GM19025 (cell line): ENCODE results near the gene ARHGAP9.
"Not testable (repeated sequence)": the region's sequence is repeated elsewhere in the genome, so short reads cannot be mapped to it uniquely, and the experiment has no call there.

Source experiments
- ATAC-seq: cut with Tn5 transposase; IDR thresholded peaks from one replicate; pipeline ENCODE4 v1.9.1; 2021; ENCODE audit warnings: mild to moderate bottlenecking, low read depth, moderate library complexity; ENCODE audit not compliant: unreplicated experiment

The ARHGAP9 gene

DNA sequence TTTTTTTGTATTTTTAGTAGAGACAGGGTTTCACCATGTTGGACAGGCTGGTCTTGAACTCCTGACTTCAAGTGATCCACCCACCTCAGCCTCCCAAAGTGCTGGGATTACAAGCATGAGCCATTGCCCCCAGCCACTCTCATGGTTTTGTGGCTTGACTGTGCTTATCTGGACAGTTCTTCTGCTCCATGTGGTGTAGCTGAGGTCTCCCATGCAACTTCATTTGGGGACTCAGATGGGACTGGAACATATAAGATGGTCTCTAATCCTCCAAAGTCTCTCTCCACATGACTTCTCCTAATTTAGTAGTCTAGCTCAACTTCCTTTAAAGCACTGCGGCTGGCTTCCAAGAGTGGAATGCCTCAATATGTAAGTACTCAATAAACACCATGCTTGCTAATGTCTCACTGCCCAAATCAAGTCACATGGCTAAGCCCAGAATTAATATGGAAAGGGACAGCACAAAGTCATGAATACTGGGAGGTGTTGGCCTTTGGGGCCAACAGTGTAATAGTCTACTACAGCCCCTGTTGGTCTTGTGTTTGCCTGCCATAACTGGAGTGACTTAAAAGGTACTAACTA is 37.7 kb downstream of the ARHGAP9 start:
- no peak for ATAC-seq

DNA sequence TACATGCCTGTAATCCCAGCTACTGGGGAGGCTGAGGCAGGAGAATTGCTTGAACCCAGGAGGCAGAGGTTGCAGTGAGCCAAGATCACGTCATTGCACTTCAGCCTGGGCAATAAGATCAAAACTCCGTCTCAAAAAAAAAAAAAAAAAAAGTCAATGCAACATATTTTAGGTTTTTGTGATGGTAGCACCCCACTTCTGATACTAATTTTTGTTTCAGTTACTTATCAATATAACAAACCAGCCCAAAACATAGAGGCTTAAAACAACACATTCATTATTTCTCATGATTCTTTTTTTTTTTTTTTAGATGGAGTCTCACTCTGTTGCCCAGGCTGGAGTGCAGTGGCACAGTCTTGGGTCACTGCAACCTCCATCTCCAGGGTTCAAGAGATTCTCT is 38.3 kb downstream of the ARHGAP9 start:
- ATAC-seq: not testable (repeated sequence)

DNA sequence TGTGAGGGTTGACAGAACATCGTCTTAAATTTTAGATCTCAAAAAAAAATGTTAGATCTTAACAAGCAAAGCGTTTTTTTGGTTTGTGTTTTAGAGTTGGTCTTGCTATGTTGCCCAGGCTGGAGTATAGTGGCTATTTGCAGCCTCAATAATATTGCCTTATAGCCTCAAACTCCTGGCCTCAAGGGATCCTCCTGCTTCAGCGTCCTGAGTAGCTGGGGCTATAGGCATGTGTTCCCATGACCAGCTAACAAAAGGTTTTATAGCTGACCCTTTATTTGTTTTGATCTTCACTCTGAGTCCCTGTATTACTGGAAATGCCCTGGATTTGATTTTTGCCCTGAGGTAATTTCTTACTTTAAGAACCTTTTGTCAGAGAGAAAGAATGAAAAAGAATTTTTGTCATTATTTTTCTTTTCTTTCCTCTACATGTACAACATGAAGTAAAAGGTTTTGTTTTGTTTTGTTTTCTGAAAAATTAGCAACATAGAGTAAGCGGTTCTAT is 39.9 kb downstream of the ARHGAP9 start:
- no peak for ATAC-seq

DNA sequence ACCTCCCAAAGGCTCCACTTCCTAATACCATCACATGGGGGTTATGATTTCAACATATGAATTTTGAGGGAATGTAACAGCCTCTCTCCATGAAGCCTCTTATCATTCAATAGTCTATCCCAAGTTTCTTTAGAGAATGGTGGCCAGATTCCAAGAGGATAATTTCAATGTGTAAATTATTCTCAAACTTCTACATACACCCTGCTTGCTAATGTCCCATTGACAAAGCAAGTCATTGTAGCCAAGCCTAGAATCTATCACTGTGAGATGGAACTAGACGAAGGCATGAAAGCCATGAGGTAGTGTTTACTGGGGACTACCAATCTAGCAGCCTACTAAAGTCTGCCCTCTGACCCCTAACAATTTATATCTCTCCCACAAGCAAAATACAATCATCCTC is 41.3 kb downstream of the ARHGAP9 start:
- ATAC-seq: no peak

DNA sequence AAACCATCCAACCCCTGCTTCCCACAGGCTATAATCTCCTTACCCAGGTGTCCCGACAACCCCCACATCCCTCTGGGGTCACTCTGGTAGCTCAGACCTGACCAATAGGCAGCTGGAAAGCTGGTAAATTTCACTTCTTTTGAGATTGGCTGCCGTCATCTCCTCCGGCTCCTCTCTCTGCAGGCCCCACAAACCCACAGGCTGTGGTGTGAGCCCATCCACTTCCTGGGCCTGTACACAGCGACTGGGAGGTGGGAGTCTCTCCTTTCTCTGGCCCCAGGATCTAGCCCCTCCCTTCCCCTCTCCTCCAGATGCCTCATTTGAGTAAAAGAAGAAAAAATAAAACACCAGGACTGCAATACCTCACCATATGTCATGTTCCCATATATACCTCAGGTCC is 44.4 kb downstream of the ARHGAP9 start:
- no peak for ATAC-seq

DNA sequence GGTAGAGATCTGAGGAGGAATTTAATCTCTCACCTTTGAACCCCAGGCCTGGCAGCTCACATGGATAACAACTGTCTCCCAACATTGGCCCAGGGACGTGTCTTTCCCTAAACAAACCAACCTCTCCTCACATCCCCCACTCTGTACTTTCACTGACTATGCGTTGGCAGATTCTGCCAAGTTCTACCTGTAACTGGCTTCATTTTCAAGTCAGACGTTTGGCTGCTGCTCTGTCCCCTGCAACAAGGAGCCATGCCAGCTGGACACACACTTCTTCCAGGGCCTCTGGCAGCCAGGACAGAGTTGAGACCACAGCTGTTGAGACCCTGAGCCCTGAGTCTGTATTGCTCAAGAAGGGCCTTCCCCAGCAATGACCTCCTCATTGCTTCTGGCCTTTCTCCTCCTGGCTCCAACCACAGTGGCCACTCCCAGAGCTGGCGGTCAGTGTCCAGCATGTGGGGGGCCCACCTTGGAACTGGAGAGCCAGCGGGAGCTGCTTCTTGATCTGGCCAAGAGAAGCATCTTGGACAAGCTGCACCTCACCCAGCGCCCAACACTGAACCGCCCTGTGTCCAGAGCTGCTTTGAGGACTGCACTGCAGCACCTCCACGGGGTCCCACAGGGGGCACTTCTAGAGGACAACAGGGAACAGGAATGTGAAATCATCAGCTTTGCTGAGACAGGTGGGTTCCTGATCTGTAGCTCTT is 45.0 kb downstream of the ARHGAP9 start, which contains the start of gene INHBC:
Gene INHBC, plus strand, starts transcription at position 268 of the 707 bp plus-strand sequence. Its CDS starts 103 bp downstream, at position 371.
- ATAC-seq: no peak

DNA sequence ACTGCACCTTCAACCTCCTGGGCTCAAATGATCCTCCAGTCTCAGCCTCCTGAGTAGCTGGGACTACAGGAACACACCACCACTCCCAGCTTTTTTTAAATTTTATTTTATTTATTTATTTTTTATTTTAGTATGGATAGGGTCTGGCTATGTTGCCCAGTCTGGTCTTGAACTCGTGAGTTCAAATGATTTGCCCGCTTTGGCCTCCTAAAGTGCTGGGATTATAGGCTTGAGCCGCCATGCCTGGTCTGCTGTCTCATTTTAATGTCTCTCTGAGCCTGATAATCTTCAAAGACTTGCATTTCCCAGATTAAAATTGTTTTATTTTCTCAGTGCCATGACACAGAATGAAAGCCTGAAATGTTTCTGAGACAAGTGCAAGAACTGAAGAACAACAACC is 46.3 kb downstream of the ARHGAP9 start:
- no peak for ATAC-seq

DNA sequence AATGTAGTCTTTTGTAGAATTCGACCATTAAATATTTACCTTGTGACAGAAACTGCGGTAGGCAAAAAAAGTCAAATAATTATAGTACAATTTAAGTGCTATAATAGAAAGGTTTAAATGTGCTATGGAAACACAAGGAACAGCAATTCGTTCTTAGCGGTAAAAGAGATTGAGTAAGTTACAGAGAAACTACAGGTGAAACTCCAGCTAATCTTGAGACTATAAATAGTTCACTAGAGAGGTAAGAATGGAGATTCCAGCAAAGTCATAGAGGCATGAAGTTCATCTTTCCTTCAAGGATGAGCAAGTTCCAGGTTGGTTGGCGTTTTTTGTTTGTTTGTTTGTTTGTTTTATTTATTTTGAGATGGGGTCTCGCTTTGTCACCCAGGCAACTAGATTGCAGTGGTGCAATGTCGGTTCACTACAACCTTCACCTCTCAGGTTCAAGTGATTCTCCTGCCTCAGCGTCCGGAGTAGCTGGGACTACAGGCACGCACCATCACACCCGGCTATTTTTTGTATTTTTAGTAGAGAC is 47.9 kb downstream of the ARHGAP9 start:
- ATAC-seq: no peak

DNA sequence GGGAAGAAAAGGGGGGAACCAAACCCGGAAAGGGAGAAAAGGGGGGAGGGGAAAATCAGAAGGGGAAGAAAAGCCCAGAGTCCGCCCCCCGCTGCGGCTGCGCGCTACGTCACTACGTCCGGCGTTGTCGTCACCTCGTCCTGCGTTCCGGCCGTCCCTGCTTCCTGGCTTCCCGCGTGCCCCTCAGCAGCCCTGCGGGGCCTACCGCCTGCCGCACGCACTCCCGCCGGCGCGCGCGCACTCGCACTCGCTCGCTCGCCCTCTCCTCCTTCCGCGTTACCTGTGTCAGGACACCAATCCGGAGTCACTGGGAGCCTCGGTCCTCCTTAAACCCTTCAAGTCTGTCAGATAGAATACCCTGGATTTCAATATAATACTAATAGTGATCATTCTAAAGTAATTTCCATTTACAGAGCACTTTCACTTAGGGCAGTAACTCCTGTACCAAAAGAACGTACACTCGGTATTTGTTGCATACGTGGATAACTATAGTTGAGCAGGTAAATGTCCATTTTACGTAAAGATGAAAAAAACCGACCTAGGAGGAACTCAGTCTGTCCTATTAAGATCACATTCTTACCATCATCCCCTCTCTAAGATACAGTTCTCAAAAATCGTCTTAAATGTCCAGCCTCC is 48.6 kb downstream of the ARHGAP9 start, which contains the start of gene R3HDM2:
Gene R3HDM2, minus strand, starts transcription at position 113 of the 636 bp plus-strand sequence. CDS start 120,615 bp downstream, outside the sequence.
- ATAC-seq: peak; percentile 94

DNA sequence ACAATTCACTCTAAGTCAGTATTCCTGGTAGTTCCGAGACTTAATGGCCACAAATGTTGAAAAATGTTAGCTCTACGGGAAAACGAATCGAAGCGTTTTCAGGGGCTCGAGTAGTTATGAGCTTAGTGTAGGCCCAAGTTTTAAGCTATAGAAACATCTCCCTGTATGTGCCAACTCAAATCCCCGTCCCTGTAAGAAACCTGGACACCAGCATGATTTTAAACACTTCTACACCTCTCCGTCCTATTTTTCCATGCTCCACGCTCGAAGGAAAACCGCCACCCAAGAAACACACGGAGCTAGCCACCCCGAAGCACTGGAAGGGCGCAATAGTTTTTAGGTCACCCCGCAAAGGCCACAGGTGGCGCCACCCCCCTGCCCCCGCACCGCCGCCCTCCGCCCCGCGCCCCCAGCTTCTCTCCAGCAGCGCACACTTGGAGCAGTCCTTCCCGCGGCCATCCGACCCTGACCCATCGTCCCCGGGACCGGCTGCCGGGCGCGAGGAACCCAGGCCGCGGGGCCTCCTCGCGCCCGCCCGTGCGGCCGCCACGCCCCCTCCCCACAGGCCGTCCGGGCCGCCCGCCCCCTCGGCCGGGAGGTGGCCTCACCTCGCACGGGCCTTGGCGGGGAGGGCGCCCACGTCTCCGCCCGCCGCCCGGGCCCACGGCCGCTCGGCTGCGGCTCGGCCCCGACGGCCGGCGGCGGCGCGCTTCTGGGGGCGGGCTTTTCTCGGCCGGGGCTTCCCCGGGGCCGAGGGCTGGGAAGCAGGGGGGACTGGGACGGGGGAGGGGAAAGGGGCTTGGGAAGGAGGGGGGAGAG is 49.3 kb downstream of the ARHGAP9 start:
- ATAC-seq: peak; percentile 50

DNA sequence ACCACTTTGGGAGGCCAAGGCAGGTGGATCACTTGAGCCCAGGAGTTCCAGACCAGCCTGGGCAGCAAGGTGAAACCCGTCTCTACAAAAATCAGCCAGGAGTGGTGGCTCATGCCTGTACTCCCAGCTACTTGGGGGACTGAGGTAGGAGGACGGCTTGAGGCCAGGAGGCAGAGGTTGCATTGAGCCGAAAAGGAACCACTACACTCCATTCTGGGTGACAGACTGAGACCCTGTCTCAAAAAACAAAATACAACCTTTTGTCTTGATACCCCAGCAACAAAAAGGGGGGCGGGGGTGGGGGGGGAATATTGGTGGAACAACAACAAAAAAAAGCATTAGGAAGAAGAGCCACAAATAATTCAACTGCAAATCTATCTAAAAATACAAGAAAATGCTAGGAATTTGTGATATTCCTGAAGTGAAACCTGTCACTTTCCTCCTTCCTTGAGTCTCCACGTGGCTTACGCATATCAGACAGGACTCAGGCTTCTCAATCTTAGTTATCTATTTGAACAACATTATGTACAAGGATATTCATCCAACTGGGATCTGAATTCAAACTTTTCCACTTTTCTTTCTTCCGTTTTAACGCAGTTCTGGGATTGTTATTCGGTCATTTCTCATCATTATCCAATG is 50.1 kb downstream of the ARHGAP9 start:
- no peak for ATAC-seq

DNA sequence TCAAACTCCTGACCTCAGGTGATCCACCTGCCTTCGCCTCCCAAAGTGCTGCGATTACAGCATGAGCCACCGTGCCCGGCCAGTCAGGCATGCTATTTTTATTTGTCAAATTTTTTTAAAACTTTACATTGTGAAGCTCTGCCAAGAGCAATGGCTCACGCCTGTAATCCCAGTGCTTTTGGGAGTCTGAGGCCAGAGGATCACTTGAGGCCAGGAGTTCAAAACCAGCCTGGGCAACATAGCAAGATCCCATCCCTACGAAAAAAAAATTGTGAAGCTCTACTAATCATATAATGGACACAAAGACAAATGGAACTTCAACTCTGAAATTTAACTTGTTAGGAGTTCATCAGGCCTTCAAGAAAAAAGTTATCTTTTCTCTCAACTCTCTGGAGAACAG is 50.7 kb downstream of the ARHGAP9 start:
- ATAC-seq: no peak

DNA sequence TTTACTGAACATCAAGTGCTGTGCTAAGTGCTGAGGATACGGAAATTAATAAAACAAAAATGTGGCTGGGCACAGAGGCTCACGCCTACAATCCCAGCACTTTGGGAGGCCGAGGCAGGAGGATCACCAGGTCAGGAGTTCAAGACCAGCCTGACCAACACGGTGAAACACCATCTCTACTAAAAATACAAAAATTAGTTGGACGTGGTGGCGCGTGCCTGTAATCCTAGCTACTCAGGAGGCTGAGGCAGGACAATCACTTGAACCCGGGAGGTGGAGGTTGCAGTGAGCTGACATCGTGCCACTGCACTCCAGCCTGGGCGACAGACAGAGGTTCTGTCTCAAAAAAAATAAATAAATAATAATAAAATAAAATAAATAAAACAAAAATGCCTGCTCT is 52.7 kb downstream of the ARHGAP9 start:
- ATAC-seq: not testable (repeated sequence)
